Stimulated activated CD4-positive, alpha-beta T cell treated with anti-CD3 and anti-CD28 coated beads, Interleukin-2, amount 100 ng/mL, for 24 hours (primary cell): ENCODE results near the gene IMMP2L.
"Not testable (repeated sequence)": the region's sequence is repeated elsewhere in the genome, so short reads cannot be mapped to it uniquely, and the experiment has no call there.

ENCODE experiments used
- DNase-seq, 2 donors: peaks; one replicate each; pipeline ENCODE4 v3.0.0-alpha.2; 2020

IMMP2L gene

GRCh38 chr7:111091593-111092358 is 470.5 kb downstream of the IMMP2L start:
- no peak for DNase-seq

GRCh38 chr7:111090846-111091245 is 471.4 kb downstream of the IMMP2L start, which contains the start of gene LRRN3:
Gene LRRN3, plus strand, starts transcription at chr7:111091127. Its CDS starts 31,646 bp downstream, at chr7:111122773.
- DNase-seq, result peak; percentile 37 to 46

GRCh38 chr7:111089822-111090426 is 472.4 kb downstream of the IMMP2L start:
- no peak for DNase-seq

GRCh38 chr7:111088328-111088727 is 474.0 kb downstream of the IMMP2L start:
- no peak for DNase-seq

- no peak for DNase-seq
Measured at GRCh38 chr7:111086532-111086931, 475.8 kb downstream of the IMMP2L start.

GRCh38 chr7:111085356-111085755 is 476.9 kb downstream of the IMMP2L start:
- no peak for DNase-seq

GRCh38 chr7:111083413-111083812 is 478.9 kb downstream of the IMMP2L start:
- DNase-seq, result peak in 1 of 2 donors; percentile 57

GRCh38 chr7:111082351-111082750 is 479.9 kb downstream of the IMMP2L start:
- no peak for DNase-seq

GRCh38 chr7:111081546-111082267 is 480.6 kb downstream of the IMMP2L start:
- DNase-seq, result no peak

GRCh38 chr7:111080495-111081105 is 481.7 kb downstream of the IMMP2L start:
- DNase-seq, result no peak

- DNase-seq, result no peak
Measured at GRCh38 chr7:111077001-111077400, 485.3 kb downstream of the IMMP2L start.

GRCh38 chr7:111076205-111076604 is 486.1 kb downstream of the IMMP2L start:
- DNase-seq, result peak; percentile 33 to 39

- DNase-seq, result no peak
Measured at GRCh38 chr7:111075498-111075897, 486.8 kb downstream of the IMMP2L start.

GRCh38 chr7:111074748-111075146 is 487.5 kb downstream of the IMMP2L start:
- no peak for DNase-seq

- no peak for DNase-seq
Measured at GRCh38 chr7:111074071-111074747, 488.1 kb downstream of the IMMP2L start.

- not testable (repeated sequence) for DNase-seq
Measured at GRCh38 chr7:111072658-111073057, 489.6 kb downstream of the IMMP2L start.

GRCh38 chr7:111071556-111071955 is 490.7 kb downstream of the IMMP2L start:
- no peak for DNase-seq

GRCh38 chr7:111068618-111069017 is 493.7 kb downstream of the IMMP2L start:
- DNase-seq, result no peak

- DNase-seq, result no peak
Measured at GRCh38 chr7:111067682-111068081, 494.6 kb downstream of the IMMP2L start.

- DNase-seq, result no peak
Measured at GRCh38 chr7:111067251-111067650, 495.0 kb downstream of the IMMP2L start.

GRCh38 chr7:111063166-111063565 is 499.1 kb downstream of the IMMP2L start:
- no peak for DNase-seq

- no peak for DNase-seq
Measured at GRCh38 chr7:111059833-111060232, 502.5 kb downstream of the IMMP2L start.

GRCh38 chr7:111057066-111057465 is 505.2 kb downstream of the IMMP2L start:
- DNase-seq, result no peak
